GM19455 (cell line): ENCODE results near the gene SMARCC1.

Source experiments
- ATAC-seq: cut with Tn5 transposase; IDR thresholded peaks from one replicate; pipeline ENCODE4 v1.9.1; 2021; ENCODE audit not compliant: unreplicated experiment

The SMARCC1 gene

DNA sequence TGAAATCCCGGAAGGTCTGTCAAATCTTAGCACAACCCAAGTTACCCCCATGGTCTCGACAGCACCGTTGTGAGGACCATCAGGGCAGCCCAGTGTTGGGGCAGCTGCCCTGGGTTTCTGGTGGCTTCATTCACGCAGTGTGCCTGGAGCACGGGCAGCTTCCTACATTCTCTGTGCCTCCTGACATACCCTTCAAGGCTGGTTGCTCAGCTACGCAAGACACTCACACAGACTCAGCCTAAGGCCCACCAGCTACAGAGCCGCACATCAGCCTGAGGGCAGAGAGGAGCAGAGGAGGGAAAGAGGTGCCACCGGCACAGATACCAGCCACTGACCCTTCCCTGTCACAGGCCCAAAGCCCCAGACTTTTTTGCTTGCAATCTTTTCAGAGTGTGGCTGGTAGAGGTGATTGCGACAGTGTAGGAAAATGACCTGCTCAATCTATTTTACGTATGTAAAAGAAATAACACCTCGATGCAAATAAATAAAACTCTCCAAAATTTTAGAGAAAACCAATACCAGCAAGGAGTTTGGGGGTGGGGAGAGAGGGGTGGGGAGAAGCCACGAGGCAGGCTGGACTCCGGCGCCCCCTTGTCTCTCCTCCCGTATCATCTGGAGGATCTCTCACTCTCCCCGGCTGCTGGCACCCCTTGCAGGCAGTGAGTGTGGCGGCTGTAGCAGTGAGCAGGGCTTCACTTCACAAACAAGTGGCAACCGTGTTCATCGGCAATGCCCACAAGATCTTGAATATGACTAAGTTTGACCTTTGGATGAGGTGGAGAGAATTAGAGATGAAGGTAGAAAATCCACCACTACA is 215.8 kb downstream of the SMARCC1 start:
- no peak for ATAC-seq

DNA sequence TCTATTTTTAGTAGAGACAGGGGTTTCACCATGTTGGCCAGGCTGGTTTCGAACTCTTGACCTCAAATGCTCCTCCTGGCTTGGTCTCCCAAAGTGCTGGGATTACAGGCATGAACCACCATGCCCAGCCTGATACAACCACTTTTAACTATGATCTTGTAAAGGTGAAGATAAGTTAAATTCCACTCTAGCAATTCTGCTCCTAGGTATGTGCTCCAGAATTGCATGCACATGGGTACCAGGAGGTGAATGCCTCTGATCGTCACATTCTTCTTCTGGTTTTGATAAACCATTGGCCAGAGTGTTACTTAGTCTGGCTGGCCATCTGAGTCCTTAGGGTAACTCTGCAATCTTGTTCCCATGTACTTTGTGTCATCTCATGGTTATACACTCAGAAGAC is 225.3 kb downstream of the SMARCC1 start:
- ATAC-seq, result no peak

DNA sequence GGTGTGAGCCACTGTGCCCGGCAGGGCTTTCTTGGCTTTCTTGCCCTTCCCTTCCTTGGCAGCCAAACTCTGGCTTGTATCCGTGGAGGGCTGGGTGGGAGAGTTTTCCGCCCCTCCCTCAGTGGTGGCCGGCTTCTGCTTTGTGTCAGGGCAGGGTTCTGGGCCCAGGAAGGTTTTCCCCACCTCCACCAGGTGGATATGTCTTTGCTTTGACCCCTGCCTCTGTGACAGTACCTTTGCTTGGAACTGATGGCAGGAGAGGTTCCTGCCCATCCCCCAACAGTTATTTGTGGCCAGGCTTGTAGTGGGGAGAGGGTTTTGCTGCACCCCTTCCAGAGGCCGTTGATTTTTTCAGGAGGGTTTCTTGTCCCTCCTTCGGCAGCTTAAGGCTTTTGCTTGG is 227.4 kb downstream of the SMARCC1 start:
- no peak for ATAC-seq

DNA sequence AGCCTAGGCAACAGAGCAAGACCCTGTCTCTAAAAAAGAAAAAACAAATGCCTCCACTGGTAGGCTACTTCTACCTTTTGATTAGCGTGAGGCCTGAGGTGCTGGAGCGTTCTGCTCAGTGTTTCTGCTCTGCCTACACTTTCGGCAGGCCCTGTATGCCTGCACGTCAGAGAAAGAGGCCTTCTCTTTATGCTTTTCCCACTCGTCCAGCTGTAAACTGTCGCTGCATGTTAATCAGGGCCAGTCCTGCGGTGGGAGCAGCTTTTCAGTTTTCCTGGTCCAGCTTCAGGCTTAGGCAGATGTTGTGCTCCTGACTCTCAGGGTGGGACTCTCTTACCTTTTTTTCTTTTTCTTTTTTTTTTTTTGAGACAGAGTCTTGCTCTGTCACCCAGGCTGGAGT is 228.3 kb downstream of the SMARCC1 start:
- ATAC-seq, result no peak

DNA sequence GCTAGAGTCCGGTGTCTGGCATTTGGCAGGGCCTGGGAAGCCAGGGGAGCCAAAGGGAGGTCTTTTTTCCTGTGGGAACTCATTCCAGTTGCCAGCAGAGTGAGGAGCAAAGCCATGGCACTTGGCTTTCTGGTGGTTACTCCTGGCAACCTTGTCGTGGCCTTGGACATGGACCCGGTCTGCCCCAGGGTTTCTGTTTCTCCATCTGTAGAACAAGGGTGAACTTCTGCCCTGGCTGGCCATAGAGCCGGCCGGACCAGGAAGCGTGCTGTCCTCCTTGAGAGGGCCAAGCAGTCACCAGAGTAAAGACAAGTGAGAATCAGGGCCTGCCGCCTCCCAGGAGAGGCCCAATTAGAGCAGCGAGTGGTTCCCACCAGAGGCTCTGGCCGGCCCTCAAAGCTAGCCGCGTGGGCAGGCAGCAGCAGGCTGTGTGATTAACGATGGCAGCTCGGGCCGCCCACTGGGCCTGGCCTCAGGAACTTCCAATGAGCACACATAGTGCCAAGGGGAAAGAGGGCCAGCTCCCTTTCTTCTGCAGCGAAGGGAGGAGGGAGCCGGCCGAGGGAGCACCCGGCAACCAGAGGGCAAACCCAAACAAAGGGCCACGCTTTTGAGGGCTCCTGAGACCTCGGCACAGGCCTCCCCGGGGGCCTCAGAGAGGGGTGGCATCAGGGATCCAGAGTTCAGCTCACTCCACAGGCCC is 239.1 kb downstream of the SMARCC1 start:
- no peak for ATAC-seq

DNA sequence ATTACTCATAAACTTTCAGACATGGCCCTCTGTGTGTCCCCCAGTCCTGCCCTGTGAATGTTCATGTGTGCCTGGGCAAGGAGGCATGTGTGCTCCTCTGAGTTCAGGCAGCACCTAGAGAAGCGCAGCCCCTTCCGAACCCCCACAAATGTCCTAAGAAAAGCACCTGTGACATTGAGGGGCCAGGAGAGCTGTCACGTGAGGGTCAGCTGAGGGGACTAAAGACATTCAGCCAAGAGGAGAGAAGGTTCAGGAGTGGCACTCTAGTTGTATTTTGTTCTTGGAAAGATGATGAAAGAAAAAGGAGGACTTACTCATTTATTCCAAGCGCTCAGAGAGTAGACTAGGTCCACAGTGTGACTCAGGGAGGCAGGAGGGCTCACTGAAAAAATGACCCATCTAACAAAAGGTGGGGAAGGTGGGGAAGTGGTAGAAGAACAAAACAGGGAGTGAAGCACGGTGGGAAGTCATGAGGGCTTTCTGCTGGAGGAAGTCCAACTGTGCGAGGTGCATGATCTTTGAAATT is 240.0 kb downstream of the SMARCC1 start:
- no peak for ATAC-seq

DNA sequence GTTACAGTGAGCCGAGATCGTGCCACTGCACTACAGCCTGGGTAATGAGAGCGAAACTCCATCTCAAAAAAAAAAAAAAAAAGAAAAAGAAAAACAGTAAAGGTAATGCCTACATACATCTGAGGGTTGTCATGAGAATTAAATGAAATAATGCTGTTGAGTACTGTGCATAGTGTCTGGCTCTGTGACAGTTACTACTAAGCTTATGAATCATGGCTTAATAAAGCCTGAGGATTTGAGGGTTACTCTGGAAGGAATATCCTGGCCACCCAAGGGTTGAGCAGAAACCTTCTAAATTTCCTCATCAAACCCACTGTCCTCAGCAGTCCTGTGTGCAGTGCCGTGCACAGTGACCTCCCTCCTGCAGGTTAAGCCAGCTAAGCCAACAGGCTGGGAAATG is 241.4 kb downstream of the SMARCC1 start:
- ATAC-seq, result no peak

DNA sequence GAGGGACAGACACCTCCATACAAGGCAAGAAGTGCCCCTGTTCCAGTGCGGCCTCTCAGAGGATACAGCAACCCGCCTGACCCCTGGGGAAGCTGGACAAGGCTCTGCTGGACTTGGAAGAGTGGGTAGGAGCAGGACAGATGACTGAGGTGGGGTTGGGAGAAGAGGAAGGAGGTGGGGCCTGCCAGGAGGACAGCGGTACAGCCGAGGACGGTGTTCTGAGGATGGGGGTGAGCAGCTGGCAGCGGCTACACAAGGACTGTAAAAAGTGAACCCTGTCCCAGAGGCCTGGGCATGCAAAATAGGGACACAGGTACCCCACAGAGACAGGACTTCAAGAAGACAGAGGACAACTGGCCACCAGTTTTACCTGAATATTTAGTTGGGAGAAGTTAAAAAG is 244.7 kb downstream of the SMARCC1 start:
- ATAC-seq, result no peak

DNA sequence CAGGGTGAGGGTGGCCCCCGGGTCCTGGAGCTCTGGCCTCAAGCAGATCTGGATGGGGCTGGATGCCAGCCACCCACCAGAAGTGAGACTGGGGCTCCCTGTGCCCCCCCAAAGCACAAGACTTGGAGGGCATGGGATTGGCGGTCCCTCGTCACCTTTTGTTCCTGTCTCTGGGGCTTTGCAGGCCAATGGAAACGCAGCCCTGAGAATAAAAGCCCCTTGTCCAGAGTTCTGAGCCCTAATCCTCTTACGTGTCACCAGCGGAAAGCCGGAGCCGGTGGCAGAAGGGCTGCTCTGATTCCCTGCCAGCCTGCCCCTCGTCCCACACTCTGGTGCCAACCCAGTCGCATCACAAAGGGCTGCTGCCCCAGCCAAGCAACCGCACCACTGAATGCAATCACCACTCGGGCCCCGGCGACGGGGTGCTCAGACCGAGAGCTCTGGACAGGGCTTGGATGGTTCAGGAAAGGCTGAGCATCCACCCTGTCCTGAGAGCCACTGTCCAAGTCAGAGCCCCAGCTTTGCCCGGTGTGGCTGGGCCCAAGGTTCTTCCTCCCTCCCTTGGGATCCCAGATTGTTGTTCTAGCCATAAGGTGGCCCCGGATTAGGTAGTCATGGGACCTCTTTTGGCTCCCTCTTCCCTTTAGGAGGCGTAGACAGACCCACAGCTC is 245.3 kb downstream of the SMARCC1 start:
- no peak for ATAC-seq
